T-helper 9 cell (primary cell): ENCODE results near the gene EIF2S3B.

ENCODE experiments used
- DNase-seq: peaks from one replicate; pipeline ENCODE4 v3.0.0-alpha.2; 2020

Gene EIF2S3B

DNA sequence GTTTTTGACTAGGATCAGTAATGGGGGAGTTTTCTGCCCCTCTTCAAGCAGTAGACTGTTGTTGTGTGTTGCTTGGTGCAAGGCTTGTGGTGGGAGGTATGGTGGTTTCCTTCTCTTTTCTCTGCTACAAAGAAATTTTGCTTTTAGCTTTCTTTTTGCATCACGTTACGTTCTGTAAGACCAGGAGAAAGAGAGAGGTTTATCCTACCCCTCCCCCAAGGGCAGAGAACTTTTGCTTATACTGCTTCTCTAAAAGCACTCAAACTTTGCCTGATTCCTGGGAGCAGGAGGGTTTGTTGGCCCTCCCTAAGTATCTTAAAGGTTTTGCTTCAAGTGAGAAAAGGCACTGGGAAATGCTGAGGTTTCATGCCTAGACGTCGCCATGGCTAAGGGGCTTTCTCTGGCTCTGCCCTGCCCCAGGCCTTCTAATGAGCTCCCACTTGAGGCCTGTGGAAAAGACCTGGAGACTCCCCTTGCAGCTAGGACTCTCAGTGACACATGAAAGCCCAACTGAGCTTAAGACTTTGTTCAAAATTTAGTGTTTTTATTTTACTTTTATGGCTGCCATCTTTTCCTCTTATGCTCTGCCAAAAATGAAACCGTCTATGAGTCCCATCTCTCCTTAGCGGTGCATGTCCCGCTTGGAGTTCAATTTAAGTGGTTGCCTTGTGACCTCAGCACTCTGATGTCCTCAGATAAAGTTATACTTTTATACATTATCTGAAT, 49.2 kb downstream of the EIF2S3B start:
- DNase-seq = no peak

GRCh38 chr12:10557329-10557728, 51.6 kb downstream of the EIF2S3B start:
- DNase-seq = no peak

- no peak for DNase-seq
These were observed 52.1 kb downstream of the EIF2S3B start for GRCh38 chr12:10557766-10558165.
